GM12878 (cell line): ENCODE data around the gene OMP.

ENCODE experiments used
- CREB1 ChIP-seq: IDR thresholded peaks from 2 replicates; pipeline ENCODE4 v1.6.1; 2012; ENCODE audit warnings: low read depth, mild to moderate bottlenecking, inconsistent platforms
- CTCF ChIP-seq, 3 experiments: IDR thresholded peaks in 2 of 3; conservative IDR thresholded peaks in 1 of 3; 2 replicates each; pipeline ENCODE4 v1.5.1; 2011; ENCODE audit warnings: low read depth in 3 of 3, low read length in 3 of 3, mild to moderate bottlenecking in 3 of 3, control low read depth in 2 of 3, moderate library complexity in 2 of 3, inconsistent platforms in 1 of 3, mixed read lengths in 1 of 3; ENCODE audit not compliant: control insufficient read depth in 2 of 3, insufficient read depth in 1 of 3; ENCODE audit errors: extremely low read depth in 1 of 3
- TAF1 ChIP-seq: IDR thresholded peaks from 2 replicates; pipeline ENCODE4 v1.6.1; 2011; ENCODE audit warnings: mild to moderate bottlenecking, low read depth, low read length, borderline replicate concordance

- TF ChIP-seq CREB1 (no peak), TAF1 (no peak), CTCF (IDR thresholded peaks at IDR 0.05 in 2 of 3, conservative IDR thresholded peaks at IDR 0.05 in 1 of 3; ENCODE audit: control insufficient read depth in 2 of 3, extremely low read depth in 1 of 3, insufficient read depth in 1 of 3, low read depth in 3 of 3, low read length in 3 of 3) (no peak)
These were observed 45.2 kb downstream of the OMP start for GRCh38 chr11:77147668-77148321.
